T-helper 9 cell (primary cell): ENCODE data around the gene THBD.
"Not testable (repeated sequence)": the region's sequence is repeated elsewhere in the genome, so short reads cannot be mapped to it uniquely, and the experiment has no call there.

Source experiments
- DNase-seq: peaks from one replicate; pipeline ENCODE4 v3.0.0-alpha.2; 2020

THBD gene

GRCh38 chr20:23033918-23034317, 15.6 kb downstream of the THBD start:
- no peak for DNase-seq

GRCh38 chr20:23032750-23033078, 16.8 kb downstream of the THBD start:
- no peak for DNase-seq

DNA sequence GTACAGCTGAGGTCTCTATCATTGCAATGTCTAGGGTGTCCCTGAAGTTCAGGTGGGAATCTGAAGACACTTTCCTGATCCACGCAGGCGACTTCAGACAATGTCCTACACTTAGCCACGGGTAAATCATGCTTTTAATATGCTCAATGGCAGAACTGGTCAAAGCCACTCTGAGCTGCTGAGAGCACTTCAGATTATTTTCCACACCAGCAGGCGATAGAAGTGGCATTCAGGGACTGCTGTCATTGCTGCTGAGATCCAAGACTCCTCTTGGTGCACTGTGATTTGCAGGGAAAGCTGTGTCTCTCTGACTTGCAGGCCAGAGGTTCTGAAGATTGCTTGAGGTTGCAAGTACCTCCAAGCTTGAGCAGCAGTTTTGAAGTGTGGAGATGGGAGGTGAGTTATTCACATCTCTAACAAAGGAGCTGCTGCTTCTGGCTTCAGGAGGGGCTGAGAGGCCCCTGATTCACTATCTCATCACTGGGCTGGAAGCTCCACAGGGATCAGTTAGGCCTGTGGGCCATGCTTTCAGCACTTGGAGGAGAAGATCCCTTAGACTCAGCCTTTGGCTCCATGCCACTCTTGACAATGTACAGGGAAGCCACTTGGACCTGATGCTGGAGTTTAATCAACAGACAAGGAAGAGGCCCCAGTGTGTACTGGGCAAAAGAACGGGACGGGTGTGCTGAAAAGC, 17.3 kb downstream of the THBD start:
- no peak for DNase-seq

- DNase-seq, result no peak
Observed at GRCh38 chr20:23031346-23031745, 18.1 kb downstream of the THBD start.

GRCh38 chr20:23029324-23029723, 20.1 kb downstream of the THBD start:
- DNase-seq, result no peak

DNA sequence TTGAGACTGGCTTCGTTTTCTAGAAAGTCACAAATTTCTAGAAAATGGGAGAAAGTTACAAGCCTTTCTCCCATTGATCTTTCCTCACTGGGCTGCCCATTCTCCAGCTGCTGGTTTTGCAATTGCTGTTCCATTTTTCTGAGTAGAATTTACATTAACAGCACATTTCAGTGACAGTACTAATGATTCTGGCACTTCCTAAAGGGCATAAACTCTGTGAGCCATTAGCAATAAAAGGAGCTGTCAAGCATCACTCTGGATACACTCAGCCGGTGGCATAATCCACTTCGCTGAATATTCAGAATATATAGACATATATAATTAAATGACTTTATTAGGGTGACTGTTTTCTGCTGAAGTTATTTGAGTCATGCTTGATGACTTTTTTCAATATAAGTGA, 21.1 kb downstream of the THBD start:
- no peak for DNase-seq

- DNase-seq, result no peak
Observed at GRCh38 chr20:23027721-23028120, 21.8 kb downstream of the THBD start.

GRCh38 chr20:23025503-23025902, 24.0 kb downstream of the THBD start:
- DNase-seq, result not testable (repeated sequence)

DNA sequence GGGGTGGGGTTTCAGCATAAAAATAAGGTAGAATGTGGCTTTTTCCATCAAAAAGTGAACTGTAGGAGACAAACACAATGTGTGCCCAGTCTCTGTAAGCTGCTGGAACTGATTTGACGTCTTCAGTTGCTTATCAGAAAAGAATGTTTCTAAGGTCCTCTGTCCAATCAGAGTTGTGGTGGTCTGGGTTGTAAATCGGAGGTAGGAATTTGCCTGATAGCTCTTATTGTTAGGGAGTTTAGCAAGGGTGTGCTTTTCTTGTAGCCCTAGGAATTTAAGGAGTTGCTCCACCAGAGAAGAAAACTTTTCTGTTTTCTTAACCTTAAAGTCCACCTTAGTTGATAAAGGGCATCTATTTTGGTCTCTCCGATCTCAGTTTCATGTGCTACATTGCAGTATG, 24.8 kb downstream of the THBD start:
- no peak for DNase-seq

- no peak for DNase-seq
Observed at GRCh38 chr20:23023621-23024177, 25.8 kb downstream of the THBD start.

GRCh38 chr20:23022849-23023248, 26.6 kb downstream of the THBD start:
- no peak for DNase-seq

- no peak for DNase-seq
Observed at GRCh38 chr20:23021951-23022350, 27.5 kb downstream of the THBD start.

DNA sequence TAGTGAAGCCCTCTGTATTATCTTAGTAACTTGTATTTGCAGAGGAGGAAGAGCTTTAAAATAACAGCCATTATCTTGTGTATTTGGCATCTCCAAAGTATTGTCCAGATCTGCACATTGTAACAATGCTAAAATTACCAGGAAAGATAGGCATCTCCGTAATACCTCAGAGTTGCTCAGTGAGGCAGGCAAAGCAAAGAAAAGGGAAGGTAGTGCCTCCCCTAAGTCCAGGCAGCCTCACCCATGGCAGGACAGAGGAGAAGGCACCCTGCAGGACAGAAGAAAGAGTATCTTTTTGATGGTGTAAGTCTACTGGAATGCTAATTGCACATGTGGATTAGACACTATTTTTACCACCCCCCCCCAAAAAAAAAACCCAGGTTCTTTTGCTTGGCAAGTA, 27.9 kb downstream of the THBD start:
- DNase-seq, result no peak

DNA sequence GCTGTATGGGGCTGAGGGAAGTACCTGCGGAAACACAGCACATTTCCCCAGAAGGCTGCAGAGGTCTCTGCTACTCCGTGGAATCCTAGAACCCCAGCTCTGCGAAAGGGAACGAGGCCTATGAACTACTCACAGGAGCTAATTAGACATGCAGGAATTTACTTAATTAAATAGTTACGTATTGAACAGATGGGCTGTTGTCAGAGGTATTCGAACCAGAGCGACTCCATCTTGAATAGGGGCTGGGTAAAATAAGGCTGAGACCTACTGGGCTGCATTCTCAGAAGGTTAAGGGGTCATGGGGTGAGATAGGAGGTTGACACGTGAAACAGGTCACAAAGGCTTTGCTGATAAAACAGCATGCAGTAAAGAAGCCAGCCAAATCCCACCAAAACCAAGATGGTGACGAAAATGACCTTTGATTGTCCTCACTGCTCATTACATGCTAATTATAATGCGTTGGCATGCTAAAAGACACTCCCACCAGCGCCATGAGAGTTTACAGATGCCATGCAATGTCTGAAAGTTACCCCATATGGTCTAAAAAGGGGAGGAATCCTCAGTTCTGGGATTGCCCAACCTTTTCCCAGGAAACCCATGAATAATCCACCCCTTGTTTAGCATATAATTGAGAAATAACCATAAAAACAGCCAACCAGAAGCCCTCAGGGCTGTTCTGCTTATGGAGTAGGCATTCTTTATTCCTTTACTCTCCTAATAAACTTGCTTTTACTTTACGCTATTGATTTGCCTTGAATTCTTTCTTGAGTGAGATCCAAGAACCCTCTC, 29.0 kb downstream of the THBD start:
- no peak for DNase-seq

DNA sequence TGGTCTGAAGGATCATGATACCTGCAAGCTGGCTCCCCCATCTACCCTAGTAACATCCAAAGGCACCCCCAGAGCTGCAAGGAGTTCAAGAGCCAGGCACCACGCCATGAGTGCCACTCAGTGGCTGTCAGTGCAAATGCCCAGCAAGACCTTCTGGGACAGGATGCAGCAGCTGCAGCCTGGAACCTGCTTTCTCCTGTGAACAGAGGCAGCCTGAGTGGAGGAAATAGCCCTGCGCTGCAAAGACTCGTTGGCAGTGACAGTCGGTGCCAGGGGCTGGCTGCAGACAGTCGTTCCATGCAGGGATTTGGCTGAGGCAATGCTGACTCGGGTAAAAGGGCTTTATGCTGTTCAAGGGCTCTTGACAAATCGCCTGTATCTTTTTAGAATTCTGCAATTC, 30.1 kb downstream of the THBD start:
- DNase-seq, result no peak

GRCh38 chr20:23018941-23019340, 30.5 kb downstream of the THBD start:
- DNase-seq, result no peak

DNA sequence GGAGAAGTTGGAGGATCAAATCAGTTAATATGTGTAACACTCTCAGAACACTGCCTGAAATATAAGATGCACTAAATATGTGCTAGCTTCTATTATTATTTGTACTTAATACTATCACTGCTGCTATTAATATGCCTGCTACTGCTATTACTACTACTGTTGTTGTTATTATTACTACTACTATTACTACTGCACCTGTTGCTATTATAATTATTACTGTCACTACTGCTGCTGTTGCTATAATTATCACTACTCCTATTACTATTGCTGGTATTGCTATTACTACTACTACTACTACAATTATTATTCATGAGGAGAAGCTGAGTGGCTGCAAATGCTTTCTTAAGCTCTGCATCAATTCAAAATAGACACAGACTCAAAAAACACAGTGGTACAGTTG, 31.0 kb downstream of the THBD start:
- DNase-seq, result no peak

DNA sequence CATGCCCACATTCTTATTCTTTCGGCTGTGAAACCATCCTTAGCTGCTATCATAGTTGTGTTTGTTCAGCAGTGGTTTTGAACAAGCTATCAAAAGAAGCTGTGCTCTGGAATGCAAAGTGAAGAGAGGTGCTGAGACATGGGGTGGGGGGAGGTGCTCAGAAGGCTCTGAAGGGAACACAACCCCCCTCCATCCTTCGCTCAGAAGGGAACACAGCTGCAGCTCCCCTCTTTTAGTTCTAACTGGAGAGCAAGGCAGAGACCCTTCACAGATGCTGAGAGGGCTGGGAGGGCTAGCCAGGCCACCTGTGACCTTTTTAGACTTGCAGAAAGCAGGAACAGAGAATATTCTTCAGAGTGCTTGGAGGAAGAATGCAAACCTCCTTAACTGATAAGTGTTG, 32.0 kb downstream of the THBD start:
- no peak for DNase-seq

DNA sequence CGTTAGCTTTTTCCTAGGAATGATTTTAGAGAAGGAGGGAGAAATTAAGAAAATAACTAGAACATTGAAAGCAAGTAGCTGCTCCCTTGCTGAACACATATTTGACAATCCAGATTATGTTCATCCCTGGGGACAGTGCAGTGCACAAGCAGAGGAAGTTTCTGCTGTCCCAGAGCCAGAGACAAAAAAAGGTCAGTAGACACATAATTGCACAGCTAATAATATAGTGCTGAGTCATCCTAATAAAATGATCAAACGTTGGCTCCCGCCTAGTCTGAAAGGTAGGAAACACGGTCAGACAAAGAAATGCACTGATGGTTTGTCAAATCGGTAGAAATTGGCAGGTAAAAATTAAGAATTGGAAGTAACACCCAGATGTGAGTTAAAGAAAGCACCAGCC, 36.0 kb downstream of the THBD start:
- no peak for DNase-seq

DNA sequence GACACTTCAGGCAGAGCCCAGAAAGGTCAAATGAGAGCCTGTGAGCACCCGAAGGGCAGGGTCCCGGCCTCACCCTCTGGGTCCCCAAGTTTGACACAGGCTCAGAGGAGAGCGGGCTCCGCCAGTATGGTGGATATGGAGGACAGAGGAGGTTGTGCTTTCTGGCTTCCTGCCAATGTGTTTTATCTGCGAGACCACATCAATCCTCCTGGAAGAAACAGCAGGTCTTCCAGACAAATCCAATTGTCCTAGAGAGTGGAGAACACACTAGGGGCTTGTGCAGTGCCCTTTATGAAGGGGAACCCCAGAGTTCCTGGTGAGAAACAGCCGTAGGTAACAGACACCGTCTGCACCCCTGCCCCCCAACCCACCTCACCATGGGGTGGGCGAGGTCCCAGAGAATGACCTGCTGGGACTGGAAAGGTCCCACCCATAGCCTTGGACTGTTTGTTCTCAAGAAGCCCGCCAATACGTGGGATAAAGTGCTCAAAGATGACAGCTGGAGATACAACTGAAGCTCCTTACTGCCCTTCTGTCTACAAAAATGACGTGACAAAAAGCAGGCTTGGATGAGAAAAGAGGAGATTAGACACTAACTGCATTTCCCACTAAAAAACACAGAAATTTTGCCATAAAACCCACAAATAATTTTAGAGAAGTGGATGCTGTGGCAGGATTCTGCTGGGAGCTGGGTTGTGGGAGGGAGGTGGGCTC, 38.3 kb downstream of the THBD start:
- no peak for DNase-seq

DNA sequence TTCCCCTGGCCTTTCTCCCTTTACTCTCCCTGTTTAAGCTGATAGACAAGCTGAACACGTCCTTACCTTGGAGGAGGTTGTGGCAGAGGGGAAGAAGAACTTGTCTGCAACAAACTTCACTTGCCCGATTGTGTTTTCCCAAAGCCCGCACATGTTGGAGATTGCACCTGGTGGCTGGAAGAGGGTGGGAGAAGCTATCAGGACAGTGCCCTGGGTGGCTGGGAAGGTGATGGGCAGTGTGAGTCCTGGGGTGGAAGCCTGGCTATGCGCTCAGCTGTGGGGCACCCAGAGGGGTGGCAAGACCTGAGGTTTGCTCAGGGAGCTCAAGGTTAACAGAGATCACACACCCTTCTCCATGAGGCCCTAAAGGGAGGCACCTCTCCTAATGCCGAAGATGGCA, 39.4 kb downstream of the THBD start:
- no peak for DNase-seq

DNA sequence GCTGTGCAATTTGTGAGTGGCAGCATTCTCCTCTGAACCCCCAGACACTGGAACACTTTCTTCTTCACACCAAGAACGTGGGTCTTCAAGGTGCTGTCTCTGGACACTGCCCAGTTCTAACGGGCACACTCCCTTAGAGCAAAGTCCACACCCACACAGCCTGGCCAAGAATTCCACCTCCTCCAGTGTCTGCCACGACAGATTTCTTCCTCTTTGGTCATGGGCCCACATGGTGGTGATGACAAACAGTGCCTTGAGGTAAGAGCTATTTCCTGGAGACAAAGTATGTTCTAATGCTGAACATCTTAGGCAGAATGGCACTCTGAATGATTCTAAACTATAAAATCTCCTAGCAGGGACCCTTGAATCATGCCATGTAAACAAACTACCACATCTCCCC, 39.8 kb downstream of the THBD start:
- no peak for DNase-seq

GRCh38 chr20:23008667-23009066, 40.8 kb downstream of the THBD start:
- no peak for DNase-seq
